OCI-LY1 (cell line): Measurements from ENCODE around the gene GMDS.

Source experiments
- H2AFZ ChIP-seq: fragments of 200-600 bp; sonication (generic), shearing (Covaris generic); 2 replicates; pipeline ENCODE4 v1.6.0; 2014; ENCODE audit warnings: antibody characterized with exemption, mild to moderate bottlenecking, low read length
- H3F3A ChIP-seq: fragments of 200-600 bp; sonication (generic), shearing (Covaris generic); 2 replicates; pipeline ENCODE4 v1.6.0; 2014; ENCODE audit warnings: mild to moderate bottlenecking, antibody characterized with exemption, low read length, moderate library complexity; ENCODE audit not compliant: insufficient read depth
- H3K27ac ChIP-seq: fragments of 200-600 bp; sonication (generic); 2 replicates; pipeline ENCODE4 v1.5.1; 2014; ENCODE audit warnings: low read length, mixed run types, mild to moderate bottlenecking, low read depth; ENCODE audit not compliant: poor library complexity, severe bottlenecking
- H3K27me3 ChIP-seq: fragments of 200-600 bp; sonication (generic); 2 replicates; pipeline ENCODE4 v1.6.0; 2014; ENCODE audit warnings: antibody characterized with exemption, mild to moderate bottlenecking, low read length, moderate library complexity; ENCODE audit not compliant: insufficient read depth
- H3K36me3 ChIP-seq: fragments of 200-600 bp; sonication (generic); 2 replicates; pipeline ENCODE4 v1.6.1; 2014; ENCODE audit warnings: mild to moderate bottlenecking, antibody characterized with exemption, low read length, moderate library complexity, mixed read lengths; ENCODE audit not compliant: insufficient read depth
- H3K4me1 ChIP-seq: fragments of 200-600 bp; sonication (generic); 2 replicates; pipeline ENCODE4 v1.5.1; 2014; ENCODE audit warnings: mild to moderate bottlenecking, low read length, moderate library complexity; ENCODE audit not compliant: insufficient read depth, severe bottlenecking
- H3K4me2 ChIP-seq: fragments of 200-600 bp; sonication (generic), shearing (Covaris generic); 2 replicates; pipeline ENCODE4 v1.6.1; 2014; ENCODE audit warnings: low read length
- H3K4me3 ChIP-seq: fragments of 200-600 bp; sonication (generic); 2 replicates; pipeline ENCODE4 v1.5.1; 2014; ENCODE audit warnings: low read length, low read depth, mild to moderate bottlenecking, mixed read lengths; ENCODE audit not compliant: poor library complexity, severe bottlenecking
- H3K79me2 ChIP-seq: fragments of 200-600 bp; shearing (Covaris generic); 2 replicates; pipeline ENCODE4 v1.6.1; 2016; ENCODE audit warnings: mixed run types, low read length, mixed read lengths; ENCODE audit not compliant: insufficient read depth
- H3K9ac ChIP-seq: fragments of 200-600 bp; sonication (generic), shearing (Covaris generic); 2 replicates; pipeline ENCODE4 v1.6.1; 2014; ENCODE audit warnings: mild to moderate bottlenecking, low read length, mixed read lengths
- H3K9me2 ChIP-seq: fragments of 200-600 bp; sonication (generic), shearing (Covaris generic); 2 replicates; pipeline ENCODE4 v1.6.1; 2014; ENCODE audit warnings: low read depth, mild to moderate bottlenecking, low read length, mixed read lengths
- H3K9me3 ChIP-seq: fragments of 200-600 bp; shearing (Covaris generic); 2 replicates; pipeline ENCODE4 v1.6.1; 2014; ENCODE audit warnings: low read length, mixed read lengths
- H4K20me1 ChIP-seq: fragments of 200-600 bp; sonication (generic), shearing (Covaris generic); 2 replicates; pipeline ENCODE4 v1.6.0; 2016; ENCODE audit warnings: mild to moderate bottlenecking, low read length; ENCODE audit not compliant: insufficient read depth
- CTCF ChIP-seq: fragments of 200-600 bp; sonication (generic), shearing (Covaris generic); IDR thresholded peaks from 2 replicates; pipeline ENCODE4 v1.5.1; 2017; ENCODE audit warnings: mild to moderate bottlenecking, antibody characterized with exemption, low read length, moderate library complexity, mixed read lengths
- EZH2 ChIP-seq: fragments of 200-600 bp; sonication (generic), shearing (Covaris generic); IDR thresholded peaks from 2 replicates; pipeline ENCODE4 v1.8.0; 2017; ENCODE audit warnings: borderline replicate concordance, mixed run types, mild to moderate bottlenecking, antibody characterized with exemption, low read length, moderate library complexity, mixed read lengths

GMDS gene

GRCh38 chr6:1858196-1858595 lies 387.2 kb downstream of the GMDS start:
- peak overlapping the region; percentile 3 for H3K4me3 ChIP-seq
- no peaks in the 10 kb centered on the region for H3K36me3 ChIP-seq
- H3K4me2 ChIP-seq: peak overlapping the region; percentile 71
- no peak overlapping the region for H2AFZ ChIP-seq
- no peak for TF ChIP-seq EZH2
- no peaks in the 10 kb centered on the region for H3K9me3 ChIP-seq
- H4K20me1 ChIP-seq: no peaks in the 10 kb centered on the region
- H3K27ac ChIP-seq: peak overlapping the region; percentile 99
- H3K9me2 ChIP-seq: no peaks in the 10 kb centered on the region
- H3K4me1 ChIP-seq: peaks cover 99% of the 10 kb centered on the region
- 0 out of 2 replicates have a peak, but pooled peaks cover 6% of the 10 kb centered on the region for H3F3A ChIP-seq
- H3K27me3 ChIP-seq: no peaks in the 10 kb centered on the region
- H3K79me2 ChIP-seq: no peaks in the 10 kb centered on the region
- H3K9ac ChIP-seq: peak overlapping the region; percentile 66

DNA sequence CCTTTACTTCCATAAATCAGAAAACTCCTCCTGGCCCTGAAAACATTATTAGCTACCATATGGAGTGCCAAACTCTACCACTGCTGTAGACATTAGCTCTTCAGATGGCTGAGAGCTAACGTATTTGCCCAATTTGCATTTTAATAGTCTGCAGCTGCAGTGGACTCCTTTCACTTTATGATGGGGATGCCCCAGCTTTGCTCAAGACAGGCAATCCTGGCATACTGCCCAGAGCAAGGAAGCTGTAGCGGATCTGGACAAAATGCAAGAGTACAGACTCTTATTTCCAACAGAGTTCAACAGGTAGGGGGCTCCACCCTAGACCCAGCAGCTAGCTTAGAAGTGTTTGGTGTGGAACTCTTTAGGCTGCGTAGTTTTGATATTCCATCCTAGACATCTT lies 389.0 kb downstream of the GMDS start:
- Histone ChIP-seq H3F3A (0 out of 2 replicates have a peak, but pooled peaks cover 6% of the 10 kb centered on the region), H3K4me2 (peak overlapping the region; percentile 71)

GRCh38 chr6:1855890-1856289 lies 389.5 kb downstream of the GMDS start:
- H3K79me2 ChIP-seq: no peaks in the 10 kb centered on the region
- H3K36me3 ChIP-seq: no peaks in the 10 kb centered on the region
- peak overlapping the region; percentile 99 for H3K27ac ChIP-seq
- H3K4me2 ChIP-seq: peak overlapping the region; percentile 71
- 0 out of 2 replicates have a peak, but pooled peaks cover 6% of the 10 kb centered on the region for H3F3A ChIP-seq
- H2AFZ ChIP-seq: no peak overlapping the region
- no peak for TF ChIP-seq CTCF
- no peak for TF ChIP-seq EZH2
- H3K27me3 ChIP-seq: no peaks in the 10 kb centered on the region
- H3K4me3 ChIP-seq: peak overlapping the region; percentile 9
- H3K9ac ChIP-seq: peak overlapping the region; percentile 68
- peaks cover 96% of the 10 kb centered on the region for H3K4me1 ChIP-seq
- no peaks in the 10 kb centered on the region for H3K9me2 ChIP-seq
- no peaks in the 10 kb centered on the region for H3K9me3 ChIP-seq
- H4K20me1 ChIP-seq: no peaks in the 10 kb centered on the region

More for the DNA sequence above, 389.0 kb downstream of the GMDS start:
- Histone ChIP-seq H3K9ac (peak overlapping the region; percentile 68), H4K20me1 (no peaks in the 10 kb centered on the region), H2AFZ (no peak overlapping the region), H3K79me2 (no peaks in the 10 kb centered on the region), H3K4me1 (peaks cover 96% of the 10 kb centered on the region), H3K9me2 (no peaks in the 10 kb centered on the region), H3K4me3 (peak overlapping the region; percentile 33), H3K36me3 (no peaks in the 10 kb centered on the region), H3K27ac (peak overlapping the region; percentile 99), H3K27me3 (no peaks in the 10 kb centered on the region), H3K9me3 (no peaks in the 10 kb centered on the region)
- TF ChIP-seq EZH2 (no peak), CTCF (peak; percentile 62)

DNA sequence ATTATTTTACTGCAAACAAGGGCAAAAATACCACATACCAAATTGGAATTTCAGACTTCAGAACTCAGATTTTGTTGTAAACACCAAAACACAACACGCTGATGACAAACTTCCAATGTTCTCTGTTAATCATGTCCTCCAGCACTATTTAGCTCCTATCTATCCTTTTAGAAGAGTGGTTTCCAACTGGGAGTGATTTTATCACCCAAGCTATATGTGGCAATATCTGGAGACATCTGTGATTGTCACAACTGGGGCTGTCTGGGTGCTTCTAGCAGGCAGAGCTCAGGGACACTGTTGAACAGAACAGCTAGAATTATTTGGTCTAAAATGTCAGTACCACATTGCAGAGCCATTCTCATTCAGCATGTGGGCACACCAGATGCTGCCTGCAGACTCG lies 391.1 kb downstream of the GMDS start:
- H3K4me2 ChIP-seq: no peak overlapping the region; the same call in 1 of the 2 replicates
- no peaks in the 10 kb centered on the region for H3K9me3 ChIP-seq
- TF ChIP-seq EZH2 (no peak), CTCF (no peak)
- H3K36me3 ChIP-seq: no peaks in the 10 kb centered on the region
- no peaks in the 10 kb centered on the region for H3F3A ChIP-seq
- H3K9ac ChIP-seq: peak overlapping the region; percentile 68; the same call in 1 of the 2 replicates
- no peaks in the 10 kb centered on the region for H3K27me3 ChIP-seq
- H3K79me2 ChIP-seq: no peaks in the 10 kb centered on the region
- no peaks in the 10 kb centered on the region for H3K9me2 ChIP-seq
- H2AFZ ChIP-seq: no peak overlapping the region
- peak overlapping the region; percentile 99 for H3K27ac ChIP-seq
- H3K4me1 ChIP-seq: peaks cover 96% of the 10 kb centered on the region
- H4K20me1 ChIP-seq: no peaks in the 10 kb centered on the region
- no peak overlapping the region for H3K4me3 ChIP-seq
